ENCODE data around the gene TMEM9B.

Gene TMEM9B

GRCh38 chr11:8930456-8931175, 33.6 kb downstream of the TMEM9B start:
- no peak for DNase-seq (ENCODE audit: low read depth, low spot score)

GRCh38 chr11:8928981-8929615, 35.1 kb downstream of the TMEM9B start:
- DNase-seq (ENCODE audit: low read depth, low spot score), result no peak

GRCh38 chr11:8928205-8928604, 36.0 kb downstream of the TMEM9B start:
- DNase-seq (ENCODE audit: low read depth, low spot score), result no peak

GRCh38 chr11:8927233-8927632, 37.0 kb downstream of the TMEM9B start:
- no peak for DNase-seq (ENCODE audit: low read depth, low spot score)

- DNase-seq (ENCODE audit: low read depth, low spot score), result no peak
Measured at GRCh38 chr11:8926236-8926635, 38.0 kb downstream of the TMEM9B start.

GRCh38 chr11:8925711-8926110, 38.5 kb downstream of the TMEM9B start:
- DNase-seq (ENCODE audit: low read depth, low spot score), result no peak

- DNase-seq (ENCODE audit: low read depth, low spot score), result no peak
Measured at GRCh38 chr11:8922691-8923090, 41.6 kb downstream of the TMEM9B start.

GRCh38 chr11:8917157-8917825, 47.0 kb downstream of the TMEM9B start:
- peak; percentile 70 for DNase-seq (ENCODE audit: low read depth, low spot score)

GRCh38 chr11:8914661-8915018, 49.6 kb downstream of the TMEM9B start:
- DNase-seq (ENCODE audit: low read depth, low spot score), result no peak

- DNase-seq (ENCODE audit: low read depth, low spot score), result no peak
Measured at GRCh38 chr11:8913961-8914660, 50.1 kb downstream of the TMEM9B start.

GRCh38 chr11:8911029-8911823, 53.0 kb downstream of the TMEM9B start, which contains the start of gene AKIP1:
Gene AKIP1 (plus strand): TSS chr11:8911189. CDS start chr11:8911450, 261 bp downstream.
- DNase-seq (ENCODE audit: low read depth, low spot score), result peak; percentile 91

- no peak for DNase-seq (ENCODE audit: low read depth, low spot score)
Measured at GRCh38 chr11:8910649-8911026, 53.6 kb downstream of the TMEM9B start.

GRCh38 chr11:8908099-8908498, 56.1 kb downstream of the TMEM9B start:
- DNase-seq (ENCODE audit: low read depth, low spot score), result no peak

- DNase-seq (ENCODE audit: low read depth, low spot score), result no peak
Measured at GRCh38 chr11:8907116-8907515, 57.1 kb downstream of the TMEM9B start.

- no peak for DNase-seq (ENCODE audit: low read depth, low spot score)
Measured at GRCh38 chr11:8905528-8906165, 58.6 kb downstream of the TMEM9B start.

- no peak for DNase-seq (ENCODE audit: low read depth, low spot score)
Measured at GRCh38 chr11:8899119-8899753, 65.0 kb downstream of the TMEM9B start.

Measured in brain pericyte (primary cell).